ENCODE data around the gene ARF1.

The ARF1 gene

DNA sequence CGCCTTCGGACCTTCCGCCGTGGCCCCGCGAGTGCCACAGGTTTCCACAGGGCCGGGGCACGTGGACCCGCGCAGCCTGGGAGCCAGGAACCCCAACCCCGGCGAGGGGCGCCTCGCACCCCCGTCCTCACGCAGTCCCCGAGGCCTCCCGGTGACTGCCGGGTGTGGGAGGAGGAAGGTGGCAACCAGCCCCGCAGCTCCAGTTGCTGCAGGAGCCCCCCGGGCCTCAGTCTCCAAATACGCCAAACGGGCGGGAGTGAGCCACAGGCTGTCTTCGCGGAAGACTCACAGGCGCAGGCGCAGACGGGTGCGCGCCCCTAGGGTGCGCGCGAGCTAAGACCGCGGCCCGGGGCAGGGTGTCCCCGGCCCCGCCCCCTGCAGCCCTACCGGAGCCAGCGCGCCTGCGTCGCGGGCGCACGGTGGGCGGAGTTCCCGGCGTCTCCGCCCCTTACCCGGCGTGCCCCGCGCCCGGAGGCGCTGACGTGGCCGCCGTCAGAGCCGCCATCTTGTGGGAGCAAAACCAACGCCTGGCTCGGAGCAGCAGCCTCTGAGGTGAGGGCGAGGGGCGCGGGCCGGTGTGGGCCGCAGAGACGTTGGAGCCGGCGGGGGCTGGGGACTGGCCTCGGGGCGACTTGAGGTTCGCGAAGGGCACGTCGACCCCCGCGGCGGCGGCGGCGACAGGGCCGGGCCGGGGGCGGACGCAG lies at the start of gene ARF1:
Gene ARF1, plus strand, starts transcription at position 495 of the 704 bp plus-strand sequence. CDS start 14,407 bp downstream, outside the sequence.
- no peak for FAIRE-seq

- FAIRE-seq, result no peak
Measured at GRCh38 chr1:228033376-228033775, 49.1 kb upstream of the ARF1 start.

- FAIRE-seq, result no peak
Measured at GRCh38 chr1:228034954-228035837, 47.3 kb upstream of the ARF1 start.

DNA sequence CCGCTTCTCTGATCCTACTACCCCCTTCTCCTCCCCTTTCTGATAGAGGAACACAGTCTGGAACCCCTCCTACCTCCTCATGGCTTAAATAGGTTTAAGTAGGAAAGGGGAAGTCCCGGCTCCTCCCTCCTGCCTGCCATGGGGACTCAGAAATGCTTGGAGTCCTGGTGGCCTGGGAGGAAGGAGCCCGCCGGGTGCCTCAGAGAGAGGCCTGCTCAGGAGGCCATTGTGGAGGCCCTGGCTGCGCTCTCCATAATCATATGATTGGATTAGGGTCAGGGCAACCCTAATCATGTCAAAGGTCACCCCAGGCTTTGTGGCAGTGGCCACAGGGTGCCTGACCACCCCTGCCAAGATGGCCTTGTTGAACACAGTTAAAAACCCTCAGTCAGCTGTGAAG lies 46.7 kb upstream of the ARF1 start:
- no peak for FAIRE-seq

- FAIRE-seq, result no peak
Measured at GRCh38 chr1:228036701-228037231, 45.7 kb upstream of the ARF1 start.

DNA sequence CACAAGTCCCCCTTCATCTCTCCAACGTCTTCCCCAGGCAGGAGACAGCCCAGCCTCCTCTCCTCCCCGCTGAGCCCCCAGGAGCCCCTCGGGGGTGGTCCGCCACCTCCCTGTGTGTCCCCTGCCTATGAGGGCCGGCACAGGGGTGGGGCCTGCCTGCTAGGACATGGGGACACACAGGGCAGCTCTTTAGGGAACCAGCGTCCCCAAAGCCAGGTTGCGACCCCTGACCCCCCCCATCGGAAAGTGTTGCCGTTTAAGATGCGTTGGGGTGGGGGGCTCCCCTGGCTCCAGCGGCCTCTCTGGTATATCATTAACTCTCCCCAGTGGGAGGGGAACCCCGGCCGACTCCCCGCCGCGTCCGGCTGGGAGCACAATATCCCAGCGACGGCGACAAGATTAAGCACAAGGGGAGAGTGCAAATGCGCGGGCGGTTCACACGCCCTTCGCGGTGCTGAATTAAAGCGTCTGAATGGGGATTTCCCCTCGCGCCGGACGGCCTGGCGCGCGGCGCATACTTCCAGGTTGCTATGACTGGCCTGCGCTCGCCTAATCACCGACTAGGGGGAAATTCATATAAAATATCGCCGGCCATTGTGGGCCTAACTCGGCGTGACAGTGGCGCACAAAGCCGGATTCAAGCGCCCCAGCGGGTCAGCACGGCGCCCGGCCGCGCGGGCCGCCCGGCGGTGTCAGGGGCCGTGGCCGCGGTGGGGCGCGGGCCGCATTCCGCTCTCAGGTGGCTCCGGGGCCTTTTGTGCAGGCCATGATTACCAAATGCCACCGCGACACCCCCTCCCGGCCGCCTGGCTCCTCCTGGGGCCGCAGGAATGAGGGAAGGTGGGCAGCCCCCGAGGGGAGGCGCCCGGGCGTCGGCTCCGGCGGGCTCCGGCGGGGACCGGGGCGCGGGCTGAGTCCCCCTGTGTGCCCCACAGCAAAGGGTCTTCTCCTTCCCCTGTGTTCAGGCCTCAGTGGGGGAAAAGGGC lies 44.8 kb upstream of the ARF1 start:
- no peak for FAIRE-seq

GRCh38 chr1:228038387-228039005 lies 44.0 kb upstream of the ARF1 start:
- FAIRE-seq, result no peak

DNA sequence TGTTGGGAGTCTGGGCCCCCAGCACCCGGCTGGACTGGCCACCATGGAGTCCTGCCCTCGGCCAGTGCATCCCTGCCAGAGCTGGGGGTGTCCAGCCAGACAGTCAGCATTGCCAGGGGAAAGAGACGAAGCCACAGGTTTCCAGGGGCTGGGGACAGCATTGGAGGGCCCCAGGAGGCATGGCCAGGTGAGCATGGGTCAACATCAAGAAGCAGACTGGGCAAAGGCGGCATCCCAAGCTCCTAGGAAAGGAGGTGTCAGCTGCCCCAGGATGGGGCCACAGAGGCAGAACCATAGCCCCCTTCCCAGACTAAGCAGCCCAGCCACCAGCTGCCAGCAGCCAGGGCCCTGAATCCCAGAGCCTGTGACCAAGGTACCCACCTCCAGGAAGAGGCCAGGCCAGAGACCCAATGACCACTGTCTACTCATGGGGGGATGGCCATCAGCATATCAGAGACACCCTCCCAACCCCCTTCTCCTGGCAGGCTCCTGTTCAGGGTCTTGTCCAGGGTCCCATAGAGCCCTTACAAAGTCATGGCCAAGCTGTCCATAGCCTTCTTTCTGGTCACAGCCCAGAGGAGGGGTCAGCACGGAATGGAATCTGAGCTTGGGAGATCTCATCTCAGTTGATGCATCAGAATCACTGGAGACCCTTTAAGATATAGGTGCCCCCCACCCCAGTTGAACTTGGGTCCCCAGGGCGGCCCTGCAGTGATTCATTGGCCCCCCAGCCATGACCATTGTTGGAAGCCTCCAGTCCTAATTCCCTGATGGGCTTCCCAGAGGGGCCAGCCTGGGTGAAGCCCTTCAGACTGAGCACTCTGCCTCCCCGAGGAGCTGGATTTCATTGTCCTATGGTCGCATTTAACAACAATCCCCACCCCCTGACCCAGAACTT lies 43.3 kb upstream of the ARF1 start:
- no peak for FAIRE-seq

- no peak for FAIRE-seq
Measured at GRCh38 chr1:228039986-228040385, 42.5 kb upstream of the ARF1 start.

GRCh38 chr1:228041316-228041715 lies 41.2 kb upstream of the ARF1 start:
- FAIRE-seq, result no peak

DNA sequence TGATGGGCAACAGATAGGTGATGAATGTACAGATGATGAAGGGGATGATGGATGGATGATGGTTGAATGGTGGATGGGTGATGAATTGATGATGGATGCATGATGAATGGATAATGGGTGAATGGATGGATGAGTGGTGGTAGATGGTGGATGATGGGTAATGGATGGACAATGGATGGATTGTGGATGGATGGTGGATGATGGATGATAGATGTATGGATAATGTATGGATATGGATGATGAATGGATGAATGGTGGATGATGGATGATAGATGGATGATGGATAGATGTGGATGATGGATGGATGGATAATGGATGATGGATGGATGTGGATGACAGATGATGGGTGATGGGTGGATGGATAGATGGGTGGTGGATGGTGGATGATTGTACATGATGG lies 40.0 kb upstream of the ARF1 start:
- no peak for FAIRE-seq

GRCh38 chr1:228043281-228043848 lies 39.1 kb upstream of the ARF1 start:
- no peak for FAIRE-seq

GRCh38 chr1:228044961-228045360 lies 37.5 kb upstream of the ARF1 start:
- no peak for FAIRE-seq

GRCh38 chr1:228045405-228045804 lies 37.1 kb upstream of the ARF1 start:
- FAIRE-seq, result no peak

DNA sequence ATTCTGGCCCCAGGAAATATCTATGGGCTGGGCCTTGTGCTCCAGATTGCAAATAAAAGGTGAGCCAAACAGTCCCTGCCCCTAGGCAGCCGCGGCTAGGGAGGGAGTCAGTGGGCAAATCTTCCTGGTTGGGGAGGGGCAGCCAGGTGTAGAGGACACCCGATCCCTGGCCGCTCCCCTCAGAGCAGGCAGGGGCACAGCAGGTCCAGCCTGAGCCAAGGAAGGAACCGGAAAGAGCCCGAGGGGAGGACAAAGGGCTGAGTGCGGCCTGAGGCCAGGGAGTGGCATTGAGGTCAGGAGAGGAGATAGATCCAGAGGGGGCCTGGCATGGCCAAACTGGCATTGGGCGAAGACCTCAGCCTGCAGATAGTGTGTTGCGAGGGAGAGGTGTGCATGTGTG lies 36.6 kb upstream of the ARF1 start:
- no peak for FAIRE-seq

DNA sequence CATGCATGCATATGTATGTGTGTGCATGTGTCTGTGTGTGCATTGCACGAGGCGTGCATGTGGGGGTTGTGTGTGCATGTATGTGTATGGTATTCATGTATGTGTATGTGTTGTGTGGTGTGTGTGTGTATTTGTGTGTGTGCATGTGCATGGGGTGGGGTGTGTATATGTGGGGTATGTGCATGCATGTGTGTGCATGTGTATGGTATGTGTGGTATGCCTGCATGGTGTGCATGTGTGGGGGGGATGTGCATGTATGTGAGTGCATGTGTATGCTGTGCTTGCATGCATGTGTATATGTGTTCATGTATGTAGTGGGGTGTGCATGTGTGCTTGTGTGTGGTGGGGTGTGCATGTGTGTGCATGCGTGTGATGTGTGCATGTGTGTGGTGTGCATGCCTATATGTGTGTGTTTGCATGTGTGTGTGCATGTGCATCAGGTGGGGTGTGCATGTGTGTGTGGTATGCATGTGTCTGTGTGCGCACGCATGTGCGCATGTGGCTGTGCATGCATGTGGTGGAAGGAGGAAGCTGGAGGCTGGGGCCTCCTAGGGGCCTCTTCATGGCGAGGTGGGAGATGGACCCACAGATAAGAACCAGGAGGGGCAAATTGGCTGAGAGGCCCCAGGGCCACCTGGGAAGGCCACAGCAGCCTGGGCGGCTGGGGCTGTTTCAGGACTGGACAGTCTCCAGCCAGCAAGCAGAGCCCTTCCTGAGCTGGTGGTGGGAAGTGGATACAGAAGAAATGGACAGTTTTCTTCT lies 35.9 kb upstream of the ARF1 start:
- FAIRE-seq, result no peak

DNA sequence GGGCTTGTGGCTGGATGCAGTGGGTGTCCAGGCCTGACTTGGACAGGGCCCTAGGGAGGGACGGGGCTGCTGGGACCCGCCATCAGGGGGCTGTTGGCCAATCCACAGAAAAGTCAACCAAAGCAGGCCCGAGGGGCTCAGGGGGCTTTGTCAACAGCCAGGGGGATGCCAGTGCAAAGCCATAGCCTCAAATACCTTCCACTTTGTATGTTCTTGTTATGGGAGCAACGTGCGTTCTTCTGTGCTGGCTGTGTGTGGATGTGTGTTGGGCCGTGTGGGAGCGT lies 35.4 kb upstream of the ARF1 start:
- FAIRE-seq, result no peak

GRCh38 chr1:228048120-228048519 lies 34.4 kb upstream of the ARF1 start:
- FAIRE-seq, result no peak

GRCh38 chr1:228048659-228049298 lies 33.7 kb upstream of the ARF1 start:
- FAIRE-seq, result no peak

Measured in G401.6 (cell line).